Activated CD4-positive, alpha-beta T cell treated with anti-CD3 and anti-CD28 coated beads, Interleukin-2, amount 50 U/mL, for 4 hours (primary cell): ENCODE data around the gene RAB11FIP3.
"Not testable (repeated sequence)": the region's sequence is repeated elsewhere in the genome, so short reads cannot be mapped to it uniquely, and the experiment has no call there.

Experiments
- DNase-seq, 2 experiments: peaks; one replicate each; pipeline ENCODE4 v3.0.0-alpha.2; 2020

Gene RAB11FIP3

DNA sequence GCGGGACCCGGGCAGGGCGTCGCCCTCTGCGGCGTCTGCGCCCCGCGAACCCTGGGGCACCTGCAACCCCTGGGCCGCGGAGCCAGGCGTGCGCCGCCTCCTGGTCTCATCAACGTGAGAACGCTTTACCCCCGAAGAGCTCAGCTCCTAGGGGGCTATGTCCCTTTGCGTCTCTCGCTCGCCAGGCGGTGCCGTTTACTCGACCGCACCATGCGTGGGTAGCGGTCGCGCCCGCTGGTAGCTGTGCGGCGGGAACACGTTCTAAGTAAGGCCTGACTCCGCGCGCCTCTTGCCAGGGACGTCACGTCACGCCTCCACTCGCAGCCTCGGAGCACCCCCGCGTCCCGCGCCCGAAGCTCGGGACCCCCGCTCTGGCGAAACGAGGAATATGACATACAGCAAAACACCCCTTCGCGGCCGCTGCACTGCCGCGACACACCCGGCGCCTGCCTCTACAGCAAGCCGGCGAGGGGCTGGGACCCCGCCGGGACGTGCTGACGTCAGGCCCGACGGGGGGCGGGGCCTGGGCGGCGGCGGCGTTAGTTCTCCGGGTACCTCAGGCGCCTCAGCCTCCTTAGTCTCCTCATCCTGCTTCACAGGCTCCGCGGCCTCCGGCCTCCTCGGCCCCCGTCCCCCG lies at the start of gene RAB11FIP3:
Gene RAB11FIP3, plus strand, starts transcription at position 568 of the 637 bp plus-strand sequence. CDS start 358 bp downstream, outside the sequence.
- DNase-seq = peak; percentile 77

DNA sequence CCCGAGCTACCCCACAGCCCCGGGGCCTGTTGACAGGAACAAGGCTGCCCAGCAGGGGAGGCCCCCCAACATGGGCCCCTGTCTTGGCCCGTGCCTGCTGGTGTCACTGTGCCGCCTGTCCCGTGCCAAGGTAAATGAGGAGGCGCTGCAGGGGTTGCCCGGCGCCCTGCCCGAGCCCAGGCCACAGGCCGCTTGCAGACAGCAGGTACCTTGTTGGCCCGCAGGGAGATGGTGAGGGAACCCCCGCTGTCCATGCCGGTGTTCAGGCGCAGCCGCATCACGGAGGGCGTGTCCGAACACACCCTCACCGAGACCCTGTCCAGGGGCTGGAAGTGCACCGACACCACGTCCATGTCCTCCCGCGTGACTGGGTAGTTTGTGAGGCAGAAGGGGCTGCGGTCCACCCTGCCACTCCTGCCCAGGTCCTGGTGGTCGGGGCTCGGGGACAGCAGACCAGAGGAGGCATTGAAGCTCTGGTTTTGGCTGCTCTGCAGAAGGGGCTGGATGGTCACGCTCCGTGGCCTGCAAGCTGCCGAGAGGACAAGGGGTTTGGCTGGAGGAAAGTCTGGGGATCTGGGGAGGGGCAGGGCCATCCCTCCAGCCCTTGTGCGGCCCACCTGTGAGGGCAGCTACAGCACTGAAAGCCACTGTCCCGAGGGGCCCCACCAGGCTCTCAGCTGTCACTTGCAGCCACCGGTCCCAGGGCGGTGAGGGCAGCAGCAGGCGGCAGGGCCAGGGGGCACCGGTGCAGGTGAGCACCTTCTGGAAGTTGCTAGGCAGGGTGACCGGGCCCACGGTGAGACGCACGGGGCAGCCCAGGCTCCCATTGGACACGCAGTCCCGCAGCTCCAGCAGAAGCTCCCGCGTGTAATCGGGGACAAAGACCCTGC lies 49.3 kb upstream of the RAB11FIP3 start:
- DNase-seq = no peak

DNA sequence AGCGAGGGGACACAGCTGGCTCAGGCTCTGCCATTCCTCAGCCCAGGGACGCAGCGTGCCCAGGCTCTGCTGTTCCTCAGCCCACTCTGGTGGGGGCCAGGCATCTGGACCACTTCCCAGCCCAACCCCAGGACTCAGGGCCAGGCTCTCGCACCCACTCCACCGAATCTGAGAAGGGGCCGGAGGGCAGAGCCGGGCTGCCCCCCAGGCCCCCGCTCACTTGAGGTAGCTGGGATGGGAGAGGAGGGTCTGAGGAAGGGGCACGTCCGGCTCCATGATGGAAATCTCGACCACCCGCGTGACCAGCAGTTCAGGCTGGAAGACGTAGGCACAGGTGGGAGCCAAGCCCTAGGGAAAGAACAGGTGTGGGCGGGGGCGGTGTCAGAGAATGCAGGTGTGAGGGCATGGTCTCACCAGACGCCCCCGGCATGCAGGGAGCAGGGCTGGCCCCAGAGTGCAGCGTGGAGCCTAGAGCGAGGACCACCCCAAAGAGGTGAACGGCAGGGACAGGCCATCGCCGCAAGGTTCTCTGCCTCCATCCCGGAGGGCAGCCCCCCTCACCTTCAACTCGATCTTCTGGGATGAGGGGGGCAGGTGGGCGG lies 48.5 kb upstream of the RAB11FIP3 start:
- DNase-seq = no peak

- no peak for DNase-seq
These were observed 48.0 kb upstream of the RAB11FIP3 start for GRCh38 chr16:377419-377951.

- not testable (repeated sequence) for DNase-seq
These were observed 47.2 kb upstream of the RAB11FIP3 start for GRCh38 chr16:378113-378820.

DNA sequence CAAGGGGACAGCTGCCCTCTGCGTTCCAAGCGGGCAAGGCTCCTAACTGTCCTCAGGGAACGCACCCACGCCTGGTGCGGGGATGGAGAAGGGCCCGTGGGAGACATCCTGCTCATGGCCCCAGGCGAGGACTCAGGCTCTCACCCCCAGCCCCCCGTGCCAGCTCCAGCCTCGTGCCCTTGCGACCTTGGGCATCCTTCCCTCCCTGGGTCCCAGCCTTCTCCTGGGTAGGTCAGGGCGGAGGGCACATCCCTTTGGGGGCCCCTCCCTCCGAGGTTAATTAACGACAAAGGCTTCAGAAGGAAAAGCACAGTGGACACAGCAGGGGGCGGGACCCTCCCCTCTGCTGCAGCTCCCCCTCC lies 46.6 kb upstream of the RAB11FIP3 start:
- no peak for DNase-seq

- DNase-seq = no peak
These were observed 46.1 kb upstream of the RAB11FIP3 start for GRCh38 chr16:379183-379960.

- DNase-seq = no peak
These were observed 45.3 kb upstream of the RAB11FIP3 start for GRCh38 chr16:379961-380761.

DNA sequence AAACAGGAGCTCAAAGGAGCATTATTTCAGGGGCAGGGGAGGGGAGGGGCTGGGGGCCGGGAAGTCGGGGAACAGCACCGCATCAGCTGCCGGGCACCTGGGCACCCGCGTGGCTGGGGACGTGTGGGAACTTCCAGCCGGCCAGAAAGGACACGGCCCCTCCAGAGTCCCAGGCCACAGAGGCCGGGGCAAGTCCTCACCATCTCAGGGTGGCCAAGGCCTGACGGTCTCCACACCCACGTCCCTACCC lies 44.8 kb upstream of the RAB11FIP3 start:
- no peak for DNase-seq

GRCh38 chr16:381012-381788 lies 44.2 kb upstream of the RAB11FIP3 start:
- peak in 1 of 2 experiments; percentile 18 for DNase-seq

- peak; percentile 35 to 44 for DNase-seq
These were observed 43.4 kb upstream of the RAB11FIP3 start, which contains the start of gene PGAP6 for GRCh38 chr16:381789-382717. TSS of gene PGAP6 (minus strand) at chr16:381978. CDS start at chr16:381821, 157 bp downstream.

DNA sequence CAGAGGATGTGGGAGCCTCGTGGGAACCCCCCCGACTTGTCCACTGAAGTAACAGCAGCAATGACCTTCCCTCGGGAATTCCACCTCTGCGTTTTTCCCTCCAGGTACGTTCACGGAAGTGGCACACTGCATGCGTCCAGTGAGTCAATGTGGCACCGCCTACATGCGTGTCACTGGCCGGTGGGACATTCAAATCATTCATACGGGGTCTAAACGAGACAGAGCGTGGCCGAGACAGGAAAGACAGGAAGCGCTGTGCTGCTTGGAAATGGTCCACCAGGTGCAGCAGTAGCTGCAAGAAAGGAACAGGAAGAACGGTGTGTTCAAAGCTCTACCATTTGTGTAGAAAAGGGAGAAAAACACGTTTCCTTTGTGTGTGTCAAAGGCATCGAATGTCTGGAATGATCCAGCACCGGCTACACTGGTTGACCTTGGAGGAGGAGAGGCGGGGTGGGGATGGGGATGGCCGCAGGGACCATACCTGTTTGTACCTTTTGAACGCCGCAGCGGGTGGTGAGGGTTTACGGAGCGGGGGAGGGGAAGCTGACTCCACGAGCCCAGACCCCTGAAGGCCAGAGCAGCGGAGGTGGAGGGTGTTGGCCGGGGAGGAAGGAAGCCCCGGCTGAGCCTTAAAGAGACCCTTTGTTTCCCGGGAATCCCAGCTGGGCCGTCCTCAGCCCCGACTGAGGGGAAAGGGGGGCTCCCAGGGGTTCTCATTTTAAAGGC lies 42.0 kb upstream of the RAB11FIP3 start:
- peak; percentile 39 to 43 for DNase-seq

GRCh38 chr16:386641-387156 lies 38.8 kb upstream of the RAB11FIP3 start:
- DNase-seq = no peak

DNA sequence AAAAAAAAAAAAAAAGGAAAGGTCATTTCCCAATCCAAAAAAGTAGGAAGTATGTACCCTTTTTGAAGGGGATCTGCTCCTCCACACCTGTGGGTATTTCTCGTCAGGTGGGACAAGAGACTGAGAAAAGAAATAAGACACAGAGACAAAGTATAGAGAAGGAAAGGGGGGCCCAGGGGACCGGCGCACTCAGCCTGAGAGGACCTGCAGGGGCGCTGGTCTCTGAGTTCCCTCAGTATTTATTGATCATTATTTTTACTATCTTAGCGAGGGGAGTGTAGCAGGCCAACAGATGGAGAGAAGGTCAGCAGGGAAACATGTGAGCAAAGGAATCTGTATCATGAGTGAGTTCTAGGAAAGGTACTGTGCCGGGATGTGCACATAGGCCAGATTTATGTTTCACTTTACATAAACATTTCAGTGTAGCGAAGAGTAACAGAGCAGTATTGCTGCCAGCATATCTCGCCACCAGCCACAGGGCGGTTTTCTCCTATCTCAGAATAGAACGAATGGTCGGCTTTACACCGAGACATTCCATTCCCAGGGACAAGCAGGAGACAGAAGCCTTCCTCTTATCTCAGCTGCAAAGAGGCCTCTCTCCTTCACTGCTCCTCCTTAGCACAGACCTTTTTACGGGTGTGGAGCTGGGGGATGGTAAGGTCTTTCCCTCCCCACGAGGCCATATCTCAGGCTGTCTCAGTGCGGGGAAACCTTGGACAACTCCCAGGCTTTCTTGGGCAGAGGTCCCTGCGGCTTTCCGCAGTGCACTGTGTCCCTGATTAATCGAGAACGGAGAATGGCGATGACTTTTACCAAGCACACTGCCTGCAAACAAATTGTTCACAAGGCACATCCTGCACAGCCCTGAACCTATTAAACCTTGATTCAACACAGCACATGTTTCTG lies 37.4 kb upstream of the RAB11FIP3 start:
- DNase-seq = not testable (repeated sequence)

GRCh38 chr16:389352-389751 lies 36.1 kb upstream of the RAB11FIP3 start:
- DNase-seq = no peak

DNA sequence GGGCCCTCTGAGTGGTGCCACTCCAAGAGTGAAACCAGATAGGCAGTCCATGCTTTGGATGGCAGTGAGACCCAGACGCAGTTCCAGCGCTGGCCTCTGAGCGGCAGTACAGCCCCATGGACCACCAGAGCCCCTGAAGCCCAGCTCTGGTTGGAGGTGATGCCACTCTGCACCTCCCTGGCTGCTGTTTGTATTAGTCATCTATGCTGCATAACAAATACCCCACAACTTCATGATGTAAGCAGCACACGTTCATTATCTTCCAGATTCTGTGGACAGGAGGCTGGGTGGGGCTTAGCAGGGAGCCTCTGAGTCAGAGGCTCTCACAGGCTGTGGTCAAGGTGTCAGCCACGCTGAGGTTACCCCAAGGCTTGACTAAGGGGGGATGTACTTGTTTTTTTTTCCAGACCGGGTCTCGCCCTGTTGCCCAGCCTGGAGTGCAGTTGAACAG lies 33.5 kb upstream of the RAB11FIP3 start:
- peak; percentile 70 to 71 for DNase-seq

- no peak for DNase-seq
These were observed 32.9 kb upstream of the RAB11FIP3 start for GRCh38 chr16:392450-393030.
